GM21526 (cell line): ENCODE results near the gene TMEM154.

ENCODE experiments used
- ATAC-seq: cut with Tn5 transposase; IDR thresholded peaks from one replicate; pipeline ENCODE4 v1.9.1; 2021; ENCODE audit warnings: moderate library complexity; ENCODE audit not compliant: unreplicated experiment, low FRiP score

Gene TMEM154

GRCh38 chr4:152697284-152698088 lies 17.7 kb upstream of the TMEM154 start:
- peak; percentile 3 for ATAC-seq

- ATAC-seq = peak; percentile 97
Measured at GRCh38 chr4:152696764-152697261, 17.0 kb upstream of the TMEM154 start.

- ATAC-seq = no peak
Measured at GRCh38 chr4:152693871-152694270, 14.1 kb upstream of the TMEM154 start.

- no peak for ATAC-seq
Measured at GRCh38 chr4:152691761-152692160, 12.0 kb upstream of the TMEM154 start.

GRCh38 chr4:152690706-152691651 lies 11.2 kb upstream of the TMEM154 start:
- ATAC-seq = no peak

- no peak for ATAC-seq
Measured at GRCh38 chr4:152689615-152690501, 10.1 kb upstream of the TMEM154 start.

- ATAC-seq = no peak
Measured at GRCh38 chr4:152687974-152688599, 8.3 kb upstream of the TMEM154 start.

- ATAC-seq = no peak
Measured at GRCh38 chr4:152686452-152687013, 6.7 kb upstream of the TMEM154 start.

GRCh38 chr4:152684587-152684986 lies 4.8 kb upstream of the TMEM154 start:
- no peak for ATAC-seq

- ATAC-seq = no peak
Measured at GRCh38 chr4:152684007-152684406, 4.2 kb upstream of the TMEM154 start.

- ATAC-seq = no peak
Measured at GRCh38 chr4:152682143-152682941, 2.5 kb upstream of the TMEM154 start.

GRCh38 chr4:152680988-152681603 lies 1.3 kb upstream of the TMEM154 start:
- ATAC-seq = no peak

GRCh38 chr4:152678841-152679240 lies 956 bp downstream of the TMEM154 start:
- no peak for ATAC-seq

- ATAC-seq = no peak
Measured at GRCh38 chr4:152677117-152677516, 2.7 kb downstream of the TMEM154 start.

- no peak for ATAC-seq
Measured at GRCh38 chr4:152676052-152676854, 3.5 kb downstream of the TMEM154 start.

- no peak for ATAC-seq
Measured at GRCh38 chr4:152674359-152674758, 5.4 kb downstream of the TMEM154 start.

- no peak for ATAC-seq
Measured at GRCh38 chr4:152673489-152673888, 6.3 kb downstream of the TMEM154 start.
